Suprapubic skin (tissue), 4 donors: ENCODE results near the gene RNF38. TPM values are rescaled to one million over a fixed set of nuclear protein-coding genes. Genes with fewer than 3 reads are reported as not detected.

ENCODE experiments used
- DNase-seq, 2 donors: peaks; one replicate each; pipeline ENCODE4 v3.0.0-alpha.2; 2019; ENCODE audit warnings: low spot score in 2 of 2
- H3K27ac ChIP-seq: fragments of 200-600 bp; sonication (generic); one replicate; pipeline ENCODE4 v1.5.1; 2019
- H3K27me3 ChIP-seq: fragments of 200-600 bp; sonication (generic); one replicate; pipeline ENCODE4 v1.5.1; 2019
- H3K36me3 ChIP-seq: fragments of 200-600 bp; sonication (generic); one replicate; pipeline ENCODE4 v1.5.1; 2019
- H3K4me1 ChIP-seq: fragments of 200-600 bp; sonication (generic); one replicate; pipeline ENCODE4 v1.5.1; 2019
- H3K4me3 ChIP-seq: fragments of 200-600 bp; sonication (generic); one replicate; pipeline ENCODE4 v1.5.1; 2019; ENCODE audit warnings: mild to moderate bottlenecking
- H3K9me3 ChIP-seq: fragments of 200-600 bp; sonication (generic); one replicate; pipeline ENCODE4 v1.5.1; 2019
- CTCF ChIP-seq, 2 donors: fragments of 200-600 bp in 1 of 2; fragments of 450-650 bp in 1 of 2; sonication (generic) in 1 of 2; IDR thresholded peaks; one replicate each; pipeline ENCODE4 v1.5.1; 2016 to 2019; ENCODE audit warnings: antibody characterized with exemption in 2 of 2, mild to moderate bottlenecking in 1 of 2, moderate library complexity in 1 of 2
- EP300 ChIP-seq: sonication (generic); formaldehyde crosslinking; IDR thresholded peaks from one replicate; pipeline ENCODE4 v1.6.1; 2017; ENCODE audit warnings: antibody characterized with exemption
- POLR2A ChIP-seq, 2 donors: fragments of 450-650 bp; IDR thresholded peaks; one replicate each; pipeline ENCODE4 v1.6.1; 2017; ENCODE audit warnings: antibody characterized with exemption in 2 of 2, mild to moderate bottlenecking in 2 of 2, moderate library complexity in 2 of 2
- POLR2AphosphoS5 ChIP-seq, 3 donors: sonication (generic); formaldehyde crosslinking; IDR thresholded peaks; one replicate each; pipeline ENCODE4 v1.6.1; 2017; ENCODE audit warnings: antibody characterized with exemption in 3 of 3
- WGBS: methylation state at CpG from one replicate; pipeline ENCODE4 v1.1.5; 2018; 5-methylcytosine and 5-hydroxymethylcytosine counted together
- total RNA-seq, 4 donors: library from RNA; depleted of rRNA; stranded (reverse); fragments of >200 nt; gene quantifications; one replicate each; pipeline ENCODE4 v1.1.0, GENCODE V29; 2016

Gene RNF38
- total RNA-seq, 4 donors from 2014 or later: 20.6 to 43.9 (median 28.1) TPM

GRCh38 chr9:36401897-36402480 lies 1.9 kb upstream of the RNF38 start:
- Histone ChIP-seq H3K27me3 (no peaks in the 10 kb centered on the region), H3K4me3 (no peak overlapping the region), H3K9me3 (no peaks in the 10 kb centered on the region), H3K36me3 (no peaks in the 10 kb centered on the region), H3K4me1 (peaks cover 46% of the 10 kb centered on the region), H3K27ac (peak overlapping the region; percentile 97)
- TF ChIP-seq POLR2AphosphoS5 (IDR thresholded peaks at IDR 0.05) (no peak), POLR2A (IDR thresholded peaks at IDR 0.05) (no peak), EP300 (no peak), CTCF (IDR thresholded peaks at IDR 0.05) (no peak)
- WGBS: 78% methylated on average over 3 of the region's 3 CpGs
- no peak for DNase-seq

GRCh38 chr9:36401164-36401740 lies 1.2 kb upstream of the RNF38 start:
- WGBS: 1% methylated on average over 21 of the region's 33 CpGs
- Histone ChIP-seq H3K27ac (peak overlapping the region; percentile 97), H3K27me3 (no peaks in the 10 kb centered on the region), H3K4me3 (peak overlapping the region; percentile 74), H3K9me3 (no peaks in the 10 kb centered on the region), H3K4me1 (peaks cover 42% of the 10 kb centered on the region), H3K36me3 (no peaks in the 10 kb centered on the region)
- TF ChIP-seq CTCF (IDR thresholded peaks at IDR 0.05) (no peak), POLR2AphosphoS5 (IDR thresholded peaks at IDR 0.05) (no peak), EP300 (no peak), POLR2A (IDR thresholded peaks at IDR 0.05) (no peak)
- no peak for DNase-seq

GRCh38 chr9:36400332-36401163 lies 479 bp upstream of the RNF38 start:
- Histone ChIP-seq H3K27ac (peak overlapping the region; percentile 97), H3K9me3 (no peaks in the 10 kb centered on the region), H3K27me3 (no peaks in the 10 kb centered on the region), H3K4me3 (peak overlapping the region; percentile 74), H3K4me1 (peaks cover 42% of the 10 kb centered on the region), H3K36me3 (no peaks in the 10 kb centered on the region)
- TF ChIP-seq POLR2A (IDR thresholded peaks at IDR 0.05) (no peak), POLR2AphosphoS5 (IDR thresholded peaks at IDR 0.05) (peak in 1 of 3 donors; percentile 3)
- no CpG with 5 or more reads among the region's 111 CpGs for WGBS
- DNase-seq: peak; percentile 92

- Histone ChIP-seq H3K27ac (no peak overlapping the region), H3K27me3 (no peaks in the 10 kb centered on the region), H3K4me3 (no peak overlapping the region), H3K36me3 (peaks cover under 1% of the 10 kb centered on the region), H3K4me1 (peaks cover 42% of the 10 kb centered on the region), H3K9me3 (no peaks in the 10 kb centered on the region)
- TF ChIP-seq EP300: no peak
- TF ChIP-seq POLR2AphosphoS5 (IDR thresholded peaks at IDR 0.05): no peak
- no peak for TF ChIP-seq CTCF (IDR thresholded peaks at IDR 0.05)
- no peak for TF ChIP-seq POLR2A (IDR thresholded peaks at IDR 0.05)
- DNase-seq: no peak
Observed at GRCh38 chr9:36398745-36399144, 1.3 kb downstream of the RNF38 start.

GRCh38 chr9:36396985-36397384 lies 3.1 kb downstream of the RNF38 start:
- H3K27me3 ChIP-seq: no peaks in the 10 kb centered on the region
- no peak for DNase-seq
- no peak for TF ChIP-seq CTCF (IDR thresholded peaks at IDR 0.05)
- no peak for TF ChIP-seq EP300
- TF ChIP-seq POLR2A (IDR thresholded peaks at IDR 0.05): no peak
- TF ChIP-seq POLR2AphosphoS5 (IDR thresholded peaks at IDR 0.05): no peak
- no peak overlapping the region for H3K4me3 ChIP-seq
- peaks cover 34% of the 10 kb centered on the region for H3K4me1 ChIP-seq
- H3K36me3 ChIP-seq: peaks cover 3% of the 10 kb centered on the region
- H3K27ac ChIP-seq: no peak overlapping the region
- H3K9me3 ChIP-seq: no peaks in the 10 kb centered on the region
- WGBS: 80% methylated on average over 9 of the region's 9 CpGs
